HG02943 (cell line): ENCODE data around the gene NUP42.
"Not testable (repeated sequence)": the region's sequence is repeated elsewhere in the genome, so short reads cannot be mapped to it uniquely, and the experiment has no call there.

Source experiments
- ATAC-seq: cut with Tn5 transposase; IDR thresholded peaks from one replicate; pipeline ENCODE4 v1.9.1; 2021; ENCODE audit warnings: mild to moderate bottlenecking, low read depth, moderate library complexity; ENCODE audit not compliant: unreplicated experiment

Gene NUP42

GRCh38 chr7:23200331-23200730 lies 18.5 kb downstream of the NUP42 start:
- ATAC-seq: no peak

- no peak for ATAC-seq
Observed at GRCh38 chr7:23204241-23204640, 22.4 kb downstream of the NUP42 start.

- no peak for ATAC-seq
Observed at GRCh38 chr7:23205577-23205908, 23.7 kb downstream of the NUP42 start.

GRCh38 chr7:23205909-23206767 lies 24.3 kb downstream of the NUP42 start:
- no peak for ATAC-seq

GRCh38 chr7:23207021-23207420 lies 25.2 kb downstream of the NUP42 start:
- ATAC-seq: no peak

GRCh38 chr7:23207884-23208283 lies 26.0 kb downstream of the NUP42 start:
- ATAC-seq: no peak

GRCh38 chr7:23208316-23208715 lies 26.5 kb downstream of the NUP42 start:
- no peak for ATAC-seq

- no peak for ATAC-seq
Observed at GRCh38 chr7:23210506-23210905, 28.7 kb downstream of the NUP42 start.

- ATAC-seq: no peak
Observed at GRCh38 chr7:23211589-23211988, 29.7 kb downstream of the NUP42 start.

GRCh38 chr7:23212395-23212794 lies 30.5 kb downstream of the NUP42 start:
- ATAC-seq: no peak

GRCh38 chr7:23212841-23213240 lies 31.0 kb downstream of the NUP42 start:
- no peak for ATAC-seq

GRCh38 chr7:23213755-23214154 lies 31.9 kb downstream of the NUP42 start:
- ATAC-seq: no peak

- ATAC-seq: no peak
Observed at GRCh38 chr7:23214423-23214822, 32.6 kb downstream of the NUP42 start.

GRCh38 chr7:23214938-23215337 lies 33.1 kb downstream of the NUP42 start:
- ATAC-seq: no peak

GRCh38 chr7:23216021-23216420 lies 34.2 kb downstream of the NUP42 start:
- ATAC-seq: no peak

- ATAC-seq: no peak
Observed at GRCh38 chr7:23218196-23218595, 36.3 kb downstream of the NUP42 start.

GRCh38 chr7:23220690-23221305 lies 39.0 kb downstream of the NUP42 start:
- ATAC-seq: no peak

GRCh38 chr7:23222439-23223030 lies 40.7 kb downstream of the NUP42 start:
- no peak for ATAC-seq

GRCh38 chr7:23224364-23224763 lies 42.5 kb downstream of the NUP42 start:
- ATAC-seq: not testable (repeated sequence)

- no peak for ATAC-seq
Observed at GRCh38 chr7:23226844-23227450, 45.1 kb downstream of the NUP42 start.

GRCh38 chr7:23228412-23228811 lies 46.6 kb downstream of the NUP42 start:
- no peak for ATAC-seq
